ENCODE results near the gene PADI1. TPM values are rescaled to one million over a fixed set of nuclear protein-coding genes. Genes with fewer than 3 reads are reported as not detected.

PADI1 gene
- polyA plus RNA-seq, 1 of the 3 experiments (the other 2 are of a cell fraction), result 0.26 TPM

- CTCF ChIA-PET, result interaction anchor here (1.0 to 1.8 kb wide), 5 partner anchors 13 to 147 kb away, joined by 3 to 8 read pairs (median 4); no protein-coding TSS in a partner anchor
- H2AFZ ChIP-seq (ENCODE audit: low read depth), result no peak overlapping the region
- no peak for DNase-seq
- H3K4me3 ChIP-seq (ENCODE audit: low read depth in 2 of 2, low read length in 1 of 2), result no peak overlapping the region
- no peaks in the 10 kb centered on the region for H3K9me2 ChIP-seq
- H3K27me3 ChIP-seq (ENCODE audit: insufficient read depth), result no peaks in the 10 kb centered on the region
- H3K4me2 ChIP-seq, result no peak overlapping the region
- WGBS (ENCODE audit: low lambda C conversion rate), result 69% methylated on average over 4 of the region's 4 CpGs
- H3K4me1 ChIP-seq (ENCODE audit: control insufficient read depth in 1 of 2, insufficient read depth in 2 of 2, low read depth in 1 of 2, low read length in 1 of 2), result peaks cover 0 to 4% of the 10 kb centered on the region in 2 experiments; a peak in 1 of 4 replicates
- no peaks in the 10 kb centered on the region for H4K20me1 ChIP-seq (ENCODE audit: insufficient read depth)
- H3K9ac ChIP-seq, result no peak overlapping the region
- no peaks in the 10 kb centered on the region for H3K79me2 ChIP-seq (ENCODE audit: insufficient read depth)
- POLR2A ChIA-PET, result no interaction called here
- H3K9me3 ChIP-seq, result no peaks in the 10 kb centered on the region
- no peaks in the 10 kb centered on the region for H3K36me3 ChIP-seq (replicated peaks in 1 of 2; ENCODE audit: control insufficient read depth in 1 of 2, insufficient read depth in 2 of 2, low read length in 1 of 2)
- TF ChIP-seq PBX3 (IDR thresholded peaks at IDR 0.05) (no peak), YY1 (IDR thresholded peaks at IDR 0.05; ENCODE audit: low read depth) (no peak), SMC3 (IDR thresholded peaks at IDR 0.05; ENCODE audit: low read depth, low read length) (no peak), RXRA (IDR thresholded peaks at IDR 0.05; ENCODE audit: borderline replicate concordance, low read depth) (no peak), EZH2phosphoT487 (IDR thresholded peaks at IDR 0.05; ENCODE audit: borderline replicate concordance, low read depth) (no peak), GABPA (IDR thresholded peaks at IDR 0.05; ENCODE audit: low read depth) (no peak), RFX5 (IDR thresholded peaks at IDR 0.05; ENCODE audit: low read length) (no peak), MAX (IDR thresholded peaks at IDR 0.05; ENCODE audit: low read depth) (no peak), FOXM1 (IDR thresholded peaks at IDR 0.05; ENCODE audit: low read depth) (no peak), ZBTB33 (IDR thresholded peaks at IDR 0.05; ENCODE audit: borderline replicate concordance, low read depth) (no peak), FOSL2 (IDR thresholded peaks at IDR 0.05; ENCODE audit: borderline replicate concordance, low read depth) (no peak), SIN3A (IDR thresholded peaks at IDR 0.05; ENCODE audit: borderline replicate concordance, low read depth, low read length) (no peak)
- TF ChIP-seq, protein P1, sequence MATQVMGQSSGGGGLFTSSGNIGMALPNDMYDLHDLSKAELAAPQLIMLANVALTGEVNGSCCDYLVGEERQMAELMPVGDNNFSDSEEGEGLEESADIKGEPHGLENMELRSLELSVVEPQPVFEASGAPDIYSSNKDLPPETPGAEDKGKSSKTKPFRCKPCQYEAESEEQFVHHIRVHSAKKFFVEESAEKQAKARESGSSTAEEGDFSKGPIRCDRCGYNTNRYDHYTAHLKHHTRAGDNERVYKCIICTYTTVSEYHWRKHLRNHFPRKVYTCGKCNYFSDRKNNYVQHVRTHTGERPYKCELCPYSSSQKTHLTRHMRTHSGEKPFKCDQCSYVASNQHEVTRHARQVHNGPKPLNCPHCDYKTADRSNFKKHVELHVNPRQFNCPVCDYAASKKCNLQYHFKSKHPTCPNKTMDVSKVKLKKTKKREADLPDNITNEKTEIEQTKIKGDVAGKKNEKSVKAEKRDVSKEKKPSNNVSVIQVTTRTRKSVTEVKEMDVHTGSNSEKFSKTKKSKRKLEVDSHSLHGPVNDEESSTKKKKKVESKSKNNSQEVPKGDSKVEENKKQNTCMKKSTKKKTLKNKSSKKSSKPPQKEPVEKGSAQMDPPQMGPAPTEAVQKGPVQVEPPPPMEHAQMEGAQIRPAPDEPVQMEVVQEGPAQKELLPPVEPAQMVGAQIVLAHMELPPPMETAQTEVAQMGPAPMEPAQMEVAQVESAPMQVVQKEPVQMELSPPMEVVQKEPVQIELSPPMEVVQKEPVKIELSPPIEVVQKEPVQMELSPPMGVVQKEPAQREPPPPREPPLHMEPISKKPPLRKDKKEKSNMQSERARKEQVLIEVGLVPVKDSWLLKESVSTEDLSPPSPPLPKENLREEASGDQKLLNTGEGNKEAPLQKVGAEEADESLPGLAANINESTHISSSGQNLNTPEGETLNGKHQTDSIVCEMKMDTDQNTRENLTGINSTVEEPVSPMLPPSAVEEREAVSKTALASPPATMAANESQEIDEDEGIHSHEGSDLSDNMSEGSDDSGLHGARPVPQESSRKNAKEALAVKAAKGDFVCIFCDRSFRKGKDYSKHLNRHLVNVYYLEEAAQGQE (IDR thresholded peaks at IDR 0.05; ENCODE audit: low read depth, low read length), result no peak
- H3K27ac ChIP-seq (ENCODE audit: low read depth in 2 of 2, low read length in 1 of 2), result no peak overlapping the region
- H3F3A ChIP-seq (replicated peaks; ENCODE audit: insufficient read depth), result no peaks in the 10 kb centered on the region
Observed at GRCh38 chr1:17272646-17273045, 67.7 kb downstream of the PADI1 start.

All from SK-N-SH (cell line).